COLO668 (cell line): ENCODE results near the gene CADPS.

Experiments
- DNase-seq: peaks from one replicate; lab custom pipeline; 2025; ENCODE audit not compliant: unreplicated experiment; lab: John Stamatoyannopoulos, UW

The CADPS gene

GRCh38 chr3:62527474-62527873 is 347.7 kb downstream of the CADPS start:
- DNase-seq: no peak

- DNase-seq: no peak
These were observed 349.9 kb downstream of the CADPS start for GRCh38 chr3:62525281-62525680.

GRCh38 chr3:62523672-62524071 is 351.5 kb downstream of the CADPS start:
- no peak for DNase-seq

GRCh38 chr3:62521464-62522105 is 353.6 kb downstream of the CADPS start:
- DNase-seq: no peak

DNA sequence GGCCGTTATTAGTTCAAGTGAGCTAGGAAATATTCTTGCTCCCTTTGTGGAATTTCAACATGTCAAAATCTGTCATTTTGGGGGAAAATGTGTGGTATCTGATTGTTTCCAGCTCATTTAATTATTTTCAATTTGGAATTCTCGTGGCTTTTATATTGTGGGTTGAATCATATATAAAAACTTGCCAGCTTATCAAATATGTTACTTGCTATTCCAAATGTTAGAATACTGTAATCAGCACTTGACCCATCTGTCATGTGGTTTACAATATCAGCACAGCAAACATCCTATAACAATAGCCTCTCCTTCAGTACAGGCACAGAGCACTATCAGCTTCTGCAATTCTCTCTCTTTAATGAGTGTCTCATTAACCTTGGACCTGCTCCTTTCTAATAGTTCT is 371.7 kb downstream of the CADPS start:
- DNase-seq: no peak

- no peak for DNase-seq
These were observed 372.6 kb downstream of the CADPS start for GRCh38 chr3:62502315-62503300.

- DNase-seq: no peak
These were observed 373.9 kb downstream of the CADPS start for GRCh38 chr3:62501289-62501668.

GRCh38 chr3:62500556-62501288 is 374.5 kb downstream of the CADPS start:
- no peak for DNase-seq

- no peak for DNase-seq
These were observed 378.1 kb downstream of the CADPS start for GRCh38 chr3:62497156-62497555.

- no peak for DNase-seq
These were observed 378.7 kb downstream of the CADPS start for GRCh38 chr3:62496503-62496902.

GRCh38 chr3:62493109-62493801 is 382.0 kb downstream of the CADPS start:
- no peak for DNase-seq

- DNase-seq: no peak
These were observed 392.3 kb downstream of the CADPS start for GRCh38 chr3:62482961-62483360.

DNA sequence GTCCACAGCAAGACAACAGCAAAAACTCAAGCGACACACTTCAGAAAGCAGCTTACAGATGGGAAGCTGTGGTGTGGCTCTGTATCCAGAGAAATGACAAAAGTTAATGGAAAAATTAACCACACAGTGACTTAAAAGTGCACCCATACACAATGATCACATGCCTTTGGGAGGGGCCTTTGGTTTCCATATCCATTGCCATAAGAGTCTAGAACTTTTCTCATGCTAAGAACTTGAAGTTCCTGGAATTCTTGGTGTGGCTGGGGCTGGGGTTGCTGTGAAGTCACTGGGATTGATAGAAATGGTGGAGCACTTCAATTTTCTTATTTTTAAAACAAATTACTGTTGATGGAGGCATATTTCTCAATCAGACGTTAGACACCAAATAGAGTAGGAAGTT is 393.3 kb downstream of the CADPS start:
- DNase-seq: no peak

DNA sequence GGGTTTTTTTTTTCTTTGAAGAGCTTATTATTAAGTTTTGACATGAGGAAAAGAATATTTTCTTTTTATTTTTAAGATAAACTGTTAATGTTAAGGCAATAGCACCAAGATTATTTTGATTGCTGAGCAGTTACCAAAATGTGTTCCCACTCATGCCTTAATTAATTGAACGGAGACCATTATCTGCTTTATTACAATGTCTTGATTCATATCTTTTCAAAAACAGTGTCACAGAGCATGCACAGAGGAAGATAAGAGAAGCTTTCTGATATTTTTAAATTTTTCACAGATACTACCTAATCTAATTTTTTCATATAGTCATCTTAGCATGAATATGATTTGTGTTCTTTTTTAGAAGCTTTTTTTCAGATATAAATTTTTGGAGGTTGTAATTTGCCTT is 395.2 kb downstream of the CADPS start:
- DNase-seq: no peak

- no peak for DNase-seq
These were observed 395.9 kb downstream of the CADPS start for GRCh38 chr3:62479326-62479725.

DNA sequence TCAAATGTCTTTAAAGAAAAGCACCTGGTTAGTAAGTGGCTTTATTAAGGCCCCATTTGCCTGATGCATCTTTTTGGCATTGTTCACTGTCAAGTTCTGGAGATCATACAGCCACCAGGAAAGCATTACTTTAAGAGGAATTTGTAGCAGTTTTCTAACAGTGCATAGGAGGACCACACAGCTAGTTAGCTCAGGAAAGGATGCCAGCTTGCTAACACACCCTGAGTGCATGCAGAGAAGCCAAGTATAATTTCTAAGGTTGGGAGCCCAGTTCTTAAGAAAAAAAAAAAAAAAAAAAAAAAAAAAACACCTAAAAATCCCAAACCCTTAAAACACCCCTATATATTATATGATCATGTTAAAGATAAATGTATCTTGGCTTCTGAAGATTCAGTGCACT is 399.9 kb downstream of the CADPS start:
- no peak for DNase-seq

GRCh38 chr3:62467966-62468722 is 407.1 kb downstream of the CADPS start:
- DNase-seq: no peak

DNA sequence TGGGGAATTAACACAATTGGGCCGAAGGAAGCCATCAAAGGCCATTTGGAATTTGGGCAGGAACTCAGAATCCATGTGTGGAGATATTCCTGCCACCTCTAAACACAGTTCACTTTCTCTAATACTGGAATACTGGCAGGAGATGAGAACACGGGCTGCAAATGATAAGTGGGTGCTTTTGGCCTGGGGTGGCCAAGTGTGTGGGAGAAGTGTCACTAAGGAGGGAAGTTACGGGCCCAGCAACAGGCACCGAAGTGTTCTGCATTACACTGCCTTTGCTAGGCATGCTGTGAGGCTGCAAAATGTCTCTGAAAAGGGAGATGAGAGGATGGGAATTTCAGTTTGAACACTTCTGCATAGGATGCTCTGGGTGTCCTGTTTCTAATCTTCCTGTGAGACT is 412.4 kb downstream of the CADPS start:
- no peak for DNase-seq

DNA sequence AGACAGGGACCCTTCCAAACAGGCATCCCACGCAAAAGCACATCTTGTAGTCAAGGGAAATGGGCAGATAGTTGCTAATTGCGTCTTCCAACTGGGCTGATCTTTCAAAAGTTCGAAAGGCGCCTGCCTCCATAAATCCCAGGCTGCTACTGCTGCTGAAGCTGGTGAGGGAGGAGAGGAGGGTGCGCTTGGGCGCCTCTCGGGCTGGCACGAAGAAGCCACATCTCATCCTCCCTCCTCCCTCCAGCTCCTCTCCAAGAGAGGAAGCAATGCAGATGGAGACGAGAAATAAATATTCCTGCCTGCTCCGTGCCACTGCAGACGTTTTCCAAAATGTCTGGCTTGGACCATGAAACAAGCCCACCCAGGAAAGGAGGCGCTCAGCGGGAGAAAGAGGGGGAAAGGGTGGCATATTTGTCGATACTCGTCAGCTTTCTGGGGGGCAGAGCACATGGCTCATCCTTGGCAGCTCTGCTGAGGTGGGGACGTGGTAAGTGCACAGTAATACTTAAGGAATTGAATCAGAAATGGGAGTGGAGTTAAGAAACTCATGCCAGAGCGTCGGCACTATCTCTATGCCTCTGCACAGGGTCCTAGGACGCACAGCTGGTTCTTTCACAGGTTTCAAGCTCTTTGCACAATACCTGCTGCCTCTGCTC is 413.0 kb downstream of the CADPS start:
- no peak for DNase-seq

- no peak for DNase-seq
These were observed 420.3 kb downstream of the CADPS start for GRCh38 chr3:62454916-62455315.
